H1 (cell line): ENCODE measurements around the gene TLE5. TPM values are rescaled to one million over a fixed set of nuclear protein-coding genes. Genes with fewer than 3 reads are reported as not detected.
A peak's percentile ranks its signal among the peaks of the same experiment; 100 is the strongest.

Experiments used
- CTCF ChIA-PET: fragments of 300-600 bp; sonication (Branson Sonifier 250); formaldehyde crosslinking; loops from one replicate; lab custom pipeline; 2021; ENCODE audit not compliant: partially characterized antibody; lab: Charles Lee
- POLR2A ChIA-PET: fragments of 300-600 bp; sonication (Branson Sonifier 250); formaldehyde crosslinking; loops from one replicate; lab custom pipeline; 2021; ENCODE audit warnings: inconsistent platforms; ENCODE audit not compliant: partially characterized antibody; lab: Charles Lee
- DNase-seq, 2 experiments: peaks; one replicate each; pipeline versions ENCODE4 v3.0.0 to v3.0.0-alpha.2; 2010 to 2022; ENCODE audit warnings: low spot score in 2 of 2, low read depth in 1 of 2, mixed read lengths in 1 of 2
- FAIRE-seq: peaks from 2 replicates; lab custom pipeline; 2011; peaks lifted over from hg19 to GRCh38; lab: Jason Lieb, UNC
- H2AFZ ChIP-seq: 2 replicates; pipeline ENCODE4 v1.8.1; 2012; ENCODE audit warnings: low read length, inconsistent platforms
- H2AK5ac ChIP-seq: 2 replicates; pipeline ENCODE4 v1.6.1; 2013; ENCODE audit warnings: low read depth, low read length
- H2BK120ac ChIP-seq: replicated peaks from 2 replicates; pipeline ENCODE3; 2013; ENCODE audit warnings: low read depth, low read length, inconsistent platforms
- H2BK12ac ChIP-seq: 2 replicates; pipeline ENCODE4 v1.6.1; 2013; ENCODE audit warnings: low read depth, low read length
- H2BK15ac ChIP-seq: 2 replicates; pipeline ENCODE4 v1.6.1; 2013; ENCODE audit warnings: low read length
- H2BK20ac ChIP-seq: 2 replicates; pipeline ENCODE4 v1.6.1; 2013; ENCODE audit warnings: low read length
- H2BK5ac ChIP-seq: 2 replicates; pipeline ENCODE4 v1.6.1; 2013; ENCODE audit warnings: low read depth, low read length
- H3K14ac ChIP-seq: 2 replicates; pipeline ENCODE4 v1.6.1; 2013; ENCODE audit warnings: inconsistent platforms; ENCODE audit not compliant: insufficient read length
- H3K18ac ChIP-seq: 2 replicates; pipeline ENCODE4 v1.6.1; 2013; ENCODE audit warnings: low read length; ENCODE audit errors: extremely low read depth
- H3K23ac ChIP-seq: 2 replicates; pipeline ENCODE4 v1.6.1; 2013; ENCODE audit warnings: inconsistent platforms; ENCODE audit not compliant: insufficient read length
- H3K23me2 ChIP-seq: 2 replicates; pipeline ENCODE4 v1.6.1; 2013; ENCODE audit warnings: low read depth, low read length
- H3K27ac ChIP-seq: 2 replicates; pipeline ENCODE4 v1.6.1; 2011; ENCODE audit warnings: low read depth, low read length, inconsistent platforms
- H3K27me3 ChIP-seq, 4 experiments: replicated peaks in 1 of 4; 1 replicate in 1 of 4; 2 replicates in 3 of 4; pipeline versions ENCODE4 v1.6.1 to v1.8.1; 2011 to 2013; ENCODE audit warnings: low read length in 3 of 4, mild to moderate bottlenecking in 3 of 4, inconsistent platforms in 2 of 4, mixed read lengths in 2 of 4, moderate library complexity in 1 of 4; ENCODE audit not compliant: control insufficient read depth in 3 of 4, insufficient read depth in 3 of 4; ENCODE audit errors: extremely low read depth in 1 of 4
- H3K36me3 ChIP-seq, 4 experiments: 2 replicates each; pipeline versions ENCODE4 v1.6.1 to v1.8.1; 2011 to 2013; ENCODE audit warnings: mild to moderate bottlenecking in 4 of 4, low read length in 3 of 4, moderate library complexity in 2 of 4, control low read depth in 1 of 4, inconsistent platforms in 1 of 4; ENCODE audit not compliant: insufficient read depth in 4 of 4, control insufficient read depth in 2 of 4
- H3K4ac ChIP-seq: replicated peaks from 2 replicates; pipeline ENCODE3; 2013; ENCODE audit warnings: low read length, low read depth, mixed read lengths, inconsistent platforms; ENCODE audit not compliant: insufficient read length
- H3K4me1 ChIP-seq, 4 experiments: replicated peaks in 1 of 4; 1 replicate in 1 of 4; 2 replicates in 3 of 4; pipeline versions ENCODE4 v1.6.1 to v1.8.1; 2011 to 2013; ENCODE audit warnings: low read length in 3 of 4, inconsistent platforms in 2 of 4, mixed read lengths in 1 of 4; ENCODE audit not compliant: insufficient read depth in 4 of 4, control insufficient read depth in 3 of 4
- H3K4me2 ChIP-seq, 2 experiments: 2 replicates each; pipeline versions ENCODE4 v1.6.1 to v1.8.1; 2011 to 2013; ENCODE audit warnings: low read depth in 2 of 2, low read length in 2 of 2, control low read depth in 1 of 2, inconsistent platforms in 1 of 2, mild to moderate bottlenecking in 1 of 2; ENCODE audit not compliant: insufficient read depth in 1 of 2
- H3K4me3 ChIP-seq, 4 experiments: fragments of 200-600, 300-600 bp in 1 of 4; sonication (generic), shearing (Covaris generic), sonication (Bioruptor Twin) in 1 of 4; 2 replicates each; pipeline versions ENCODE4 v1.5.1 to v1.8.1; 2011 to 2016; ENCODE audit warnings: low read length in 4 of 4, low read depth in 3 of 4, control low read depth in 2 of 4, inconsistent platforms in 2 of 4, mild to moderate bottlenecking in 2 of 4, mixed read lengths in 1 of 4, moderate library complexity in 1 of 4; ENCODE audit not compliant: insufficient read depth in 2 of 4; ENCODE audit errors: extremely low read depth in 1 of 4
- H3K56ac ChIP-seq: replicated peaks from 2 replicates; pipeline ENCODE3; 2013; ENCODE audit warnings: low read depth, mild to moderate bottlenecking, mixed read lengths, low read length, inconsistent platforms; ENCODE audit not compliant: insufficient read length
- H3K79me1 ChIP-seq: 2 replicates; pipeline ENCODE4 v1.6.1; 2013; ENCODE audit warnings: low read depth, low read length, control low read depth
- H3K79me2 ChIP-seq, 2 experiments: 2 replicates each; pipeline versions ENCODE4 v1.6.1 to v1.8.1; 2012 to 2013; ENCODE audit warnings: low read length in 2 of 2, mild to moderate bottlenecking in 2 of 2, inconsistent platforms in 1 of 2; ENCODE audit not compliant: insufficient read depth in 2 of 2, control insufficient read depth in 1 of 2
- H3K9ac ChIP-seq, 4 experiments: replicated peaks in 1 of 4; 1 replicate in 1 of 4; 2 replicates in 3 of 4; pipeline versions ENCODE4 v1.6.1 to v1.8.1; 2011 to 2013; ENCODE audit warnings: low read depth in 3 of 4, low read length in 3 of 4, control low read depth in 2 of 4, mild to moderate bottlenecking in 2 of 4, moderate library complexity in 2 of 4, inconsistent platforms in 1 of 4; ENCODE audit errors: extremely low read depth in 1 of 4
- H3K9me3 ChIP-seq, 2 experiments: 2 replicates each; pipeline versions ENCODE4 v1.6.1 to v1.8.1; 2012 to 2013; ENCODE audit warnings: mild to moderate bottlenecking in 2 of 2, moderate library complexity in 2 of 2, control low read depth in 1 of 2, inconsistent platforms in 1 of 2, low read depth in 1 of 2, low read length in 1 of 2, mixed read lengths in 1 of 2; ENCODE audit not compliant: insufficient read depth in 2 of 2
- H4K20me1 ChIP-seq, 2 experiments: replicated peaks in 1 of 2; 2 replicates each; pipeline versions ENCODE3 to v1.8.1; 2011 to 2013; ENCODE audit warnings: inconsistent platforms in 2 of 2, low read length in 2 of 2, mild to moderate bottlenecking in 1 of 2; ENCODE audit not compliant: insufficient read depth in 2 of 2, control insufficient read depth in 1 of 2
- H4K5ac ChIP-seq: 2 replicates; pipeline ENCODE4 v1.6.1; 2013; ENCODE audit warnings: low read length, low read depth, mixed read lengths, inconsistent platforms; ENCODE audit not compliant: insufficient read length
- H4K8ac ChIP-seq: 2 replicates; pipeline ENCODE4 v1.8.0; 2013; ENCODE audit warnings: mild to moderate bottlenecking, moderate library complexity, low read length, inconsistent platforms; ENCODE audit not compliant: insufficient read depth; ENCODE audit errors: extremely low read depth
- H4K91ac ChIP-seq: replicated peaks from 2 replicates; pipeline ENCODE3; 2013; ENCODE audit warnings: low read length, mixed read lengths, inconsistent platforms; ENCODE audit not compliant: insufficient read length
- CTCF ChIP-seq, 3 experiments: IDR thresholded peaks; 1 replicate in 2 of 3; 2 replicates in 1 of 3; pipeline versions ENCODE4 v1.5.1 to v1.6.1; 2011; ENCODE audit warnings: low read length in 3 of 3, mild to moderate bottlenecking in 3 of 3, inconsistent platforms in 2 of 3, low read depth in 1 of 3, moderate library complexity in 1 of 3; ENCODE audit not compliant: insufficient read depth in 1 of 3; ENCODE audit errors: control extremely low read depth in 1 of 3
- GABPA ChIP-seq: IDR thresholded peaks from 2 replicates; pipeline ENCODE4 v1.6.1; 2011; ENCODE audit warnings: mild to moderate bottlenecking, low read length, moderate library complexity, borderline replicate concordance; ENCODE audit not compliant: insufficient read depth
- KDM1A ChIP-seq: fragments of 200-600, 300-600 bp; sonication (generic); IDR thresholded peaks from 2 replicates; pipeline ENCODE4 v1.7.1; 2016; ENCODE audit warnings: mild to moderate bottlenecking, low read length, borderline replicate concordance
- POLR2AphosphoS5 ChIP-seq: IDR thresholded peaks from 2 replicates; pipeline ENCODE4 v1.6.1; 2011; ENCODE audit warnings: low read depth, low read length
- TBP ChIP-seq: IDR thresholded peaks from 2 replicates; pipeline ENCODE4 v1.6.1; 2011; ENCODE audit warnings: low read depth, low read length, improper control_type of control experiment
- YY1 ChIP-seq: IDR thresholded peaks from 2 replicates; pipeline ENCODE4 v1.6.1; 2011; ENCODE audit warnings: low read depth, mild to moderate bottlenecking, low read length
- WGBS, 2 experiments: shearing (Covaris generic) in 1 of 2; methylation state at CpG; one replicate each; pipeline versions ENCODE4 v1.1.6 to v1.1.7; 2013 to 2015; ENCODE audit warnings: low lambda C conversion rate in 2 of 2, mixed read lengths in 2 of 2, inconsistent platforms in 1 of 2, low coverage in 1 of 2, missing lambda C conversion rate in 1 of 2; ENCODE audit not compliant: insufficient replicate concordance in 2 of 2, insufficient coverage in 1 of 2, insufficient read length in 1 of 2; ENCODE audit errors: extremely low coverage in 1 of 2, missing lambda C conversion rate in 1 of 2; 5-methylcytosine and 5-hydroxymethylcytosine counted together
- polyA plus RNA-seq, 7 experiments: library from polyadenylated mRNA; depleted of rRNA in 3 of 7; stranded (reverse) in 5 of 7; unstranded in 2 of 7; fragments of >200 nt in 5 of 7; fragments of 200-250 nt in 2 of 7; gene quantifications; 1 replicate in 5 of 7; 2 replicates in 1 of 7; 4 replicates in 1 of 7; pipeline versions ENCODE4 v1.2.1 to v1.2.3, GENCODE V29; 2011 to 2013; ENCODE audit warnings: missing spikeins in 2 of 7, mixed read lengths in 2 of 7
- total RNA-seq: library from RNA; stranded (reverse); fragmentation: NEBNext Ultra II Directional; extraction: Animal tissue kit (Norgen Biotek cat#: 25700); gene quantifications from 2 replicates; pipeline ENCODE4 v1.2.1, GENCODE V29; 2021
- TF ChIP-seq, protein P1 (sequence below): IDR thresholded peaks from 2 replicates; pipeline ENCODE4 v1.6.1; 2011; ENCODE audit warnings: low read depth, mild to moderate bottlenecking, low read length; ENCODE audit not compliant: insufficient read depth

Gene TLE5
- total and polyA plus RNA-seq, 2 of the 8 experiments (the other 6 are each of a cell fraction or from before 2014, with no cell fraction given) = 187 to 285 TPM

GRCh38 chr19:3015126-3016057 is 46.9 kb downstream of the TLE5 start:
- Histone ChIP-seq H3K9ac (no peak overlapping the region), H4K8ac (no peak overlapping the region), H3K23me2 (no peaks in the 10 kb centered on the region), H3K79me2 (no peaks in the 10 kb centered on the region), H2AK5ac (no peak overlapping the region), H3K36me3 (no peaks in the 10 kb centered on the region), H4K5ac (no peak overlapping the region), H2BK5ac (no peak overlapping the region), H4K91ac (no peak overlapping the region), H3K4ac (no peak overlapping the region), H3K27ac (no peak overlapping the region), H3K4me3 (no peak overlapping the region), H2BK12ac (no peak overlapping the region), H3K27me3 (no peaks in the 10 kb centered on the region), H3K9me3 (no peaks in the 10 kb centered on the region), H3K4me1 (peaks cover 0 to 7% (median 0%) of the 10 kb centered on the region in 4 experiments; a peak in 3 of 7 replicates), H3K14ac (no peak overlapping the region), H4K20me1 (no peaks in the 10 kb centered on the region), H3K56ac (no peak overlapping the region), H2BK15ac (no peak overlapping the region), H3K79me1 (no peaks in the 10 kb centered on the region), H2BK120ac (no peak overlapping the region), H3K4me2 (no peak overlapping the region), H2AFZ (no peak overlapping the region), H2BK20ac (no peak overlapping the region), H3K23ac (no peak overlapping the region), H3K18ac (no peak overlapping the region)
- DNase-seq = no peak
- POLR2A ChIA-PET = interaction anchor here (1.9 to 2.5 kb wide), 3 partner anchors 10 to 21 kb away, joined by 4 to 9 read pairs (median 7); no protein-coding TSS in a partner anchor
- no peak for FAIRE-seq
- CTCF ChIA-PET = interaction anchor here (0.7 to 1.1 kb wide), 4 partner anchors 10 to 60 kb away, joined by 3 read pairs; no protein-coding TSS in a partner anchor
- WGBS, 2 experiments = 91% methylated on average over 22 of the region's 22 CpGs; no CpG with 5 or more reads in 1 of the 2 experiments
- TF ChIP-seq, protein P1, sequence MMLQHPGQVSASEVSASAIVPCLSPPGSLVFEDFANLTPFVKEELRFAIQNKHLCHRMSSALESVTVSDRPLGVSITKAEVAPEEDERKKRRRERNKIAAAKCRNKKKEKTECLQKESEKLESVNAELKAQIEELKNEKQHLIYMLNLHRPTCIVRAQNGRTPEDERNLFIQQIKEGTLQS = no peak
- TF ChIP-seq POLR2AphosphoS5 (no peak), KDM1A (peak; percentile 89), GABPA (no peak), YY1 (no peak), CTCF (IDR thresholded peaks at IDR 0.05; ENCODE audit: control extremely low read depth in 1 of 3, insufficient read depth in 1 of 3, low read depth in 1 of 3, low read length in 3 of 3) (no peak), TBP (no peak)
